Sciatic nerve (tissue), 2 donors: ENCODE results near the gene LRRC3C. TPM values are rescaled to one million over a fixed set of nuclear protein-coding genes. Genes with fewer than 3 reads are reported as not detected.
A peak's percentile ranks its signal among the peaks of the same experiment; 100 is the strongest.
"Not testable (repeated sequence)": the region's sequence is repeated elsewhere in the genome, so short reads cannot be mapped to it uniquely, and the experiment has no call there.

Experiments used
- ATAC-seq: fragments of 200-7000 bp; cut with Tn5 transposase; one replicate; pipeline ENCODE4 v1.9.1; 2020; ENCODE audit warnings: mild to moderate bottlenecking, moderate library complexity
- DNase-seq: peaks from one replicate; pipeline ENCODE4 v3.0.0-alpha.2; 2020; ENCODE audit warnings: low spot score
- intact Hi-C: fragments of 100-400 bp; cut with DNase I; formaldehyde crosslinking; loops from one replicate; pipeline ENCODE4 v1.14.2; 2022
- total RNA-seq: library from RNA; stranded (reverse); fragmentation: NEBNext Ultra II Directional; extraction: Animal tissue kit (Norgen Biotek cat#: 25700); gene quantifications from one replicate; pipeline ENCODE4 v1.2.1, GENCODE V29; 2021
- donor health status: DM: no; HTN: no; CAD: no.
- donor health status: DM: no; HTN: no; CAD: no.

LRRC3C gene
- total RNA-seq, 1 donor from 2014 or later = not detected

- DNase-seq = no peak
- ATAC-seq = no peak
- intact Hi-C loops = no loop called here
Observed at GRCh38 chr17:39943702-39944392, 16.3 kb downstream of the LRRC3C start.

GRCh38 chr17:39944393-39944711 lies 16.8 kb downstream of the LRRC3C start:
- intact Hi-C loops = no loop called here
- ATAC-seq (no peak), DNase-seq (no peak)

GRCh38 chr17:39946551-39947330 lies 19.2 kb downstream of the LRRC3C start:
- intact Hi-C loops = no loop called here
- no peak for ATAC-seq
- no peak for DNase-seq

GRCh38 chr17:39948489-39948828 lies 20.9 kb downstream of the LRRC3C start:
- intact Hi-C loops, DNase-seq, ATAC-seq: not testable (repeated sequence)

GRCh38 chr17:39949028-39949427 lies 21.5 kb downstream of the LRRC3C start:
- ATAC-seq (no peak), DNase-seq (no peak)
- intact Hi-C loops = no loop called here

GRCh38 chr17:39950871-39951348 lies 23.4 kb downstream of the LRRC3C start:
- DNase-seq = no peak
- ATAC-seq = no peak
- intact Hi-C loops = no loop called here

GRCh38 chr17:39951924-39952679 lies 24.6 kb downstream of the LRRC3C start:
- ATAC-seq = no peak
- intact Hi-C loops = loop anchor here (2.0 kb wide), 1 partner anchor 29 kb away; the partner anchor contains the start of gene PSMD3
- DNase-seq = peak; percentile 69

GRCh38 chr17:39952680-39953470 lies 25.3 kb downstream of the LRRC3C start:
- ATAC-seq (peak; percentile 94), DNase-seq (peak; percentile 99)
- intact Hi-C loops = loop anchor here (2.0 kb wide), 1 partner anchor 28 kb away; the partner anchor contains the start of gene PSMD3

GRCh38 chr17:39953471-39953888 lies 25.9 kb downstream of the LRRC3C start:
- intact Hi-C loops = loop anchor here (2.0 kb wide), 1 partner anchor 27 kb away; the partner anchor contains the start of gene PSMD3
- DNase-seq (no peak), ATAC-seq (peak; percentile 0)

GRCh38 chr17:39954876-39955275 lies 27.3 kb downstream of the LRRC3C start:
- intact Hi-C loops = no loop called here
- no peak for DNase-seq
- no peak for ATAC-seq

GRCh38 chr17:39955726-39956225 lies 28.2 kb downstream of the LRRC3C start:
- intact Hi-C loops = no loop called here
- DNase-seq (no peak), ATAC-seq (no peak)

- no peak for DNase-seq
- no peak for ATAC-seq
- intact Hi-C loops = no loop called here
Observed at GRCh38 chr17:39960524-39961041, 33.1 kb downstream of the LRRC3C start.

GRCh38 chr17:39962642-39963220 lies 35.2 kb downstream of the LRRC3C start, which contains the start of gene GSDMA:
GSDMA (plus strand) TSS chr17:39963004; CDS start chr17:39965688, 2,684 bp downstream.
- no peak for ATAC-seq
- intact Hi-C loops = no loop called here

GRCh38 chr17:39963829-39964228 lies 36.3 kb downstream of the LRRC3C start:
- DNase-seq (no peak), ATAC-seq (no peak)
- intact Hi-C loops = no loop called here

More at GRCh38 chr17:39962642-39963220, 35.2 kb downstream of the LRRC3C start, which contains the start of gene GSDMA:
- no peak for DNase-seq

- ATAC-seq (no peak), DNase-seq (no peak)
- intact Hi-C loops = no loop called here
Observed at GRCh38 chr17:39965017-39965699, 37.6 kb downstream of the LRRC3C start.

GRCh38 chr17:39966771-39967170 lies 39.2 kb downstream of the LRRC3C start:
- intact Hi-C loops = no loop called here
- no peak for ATAC-seq
- DNase-seq = no peak

GRCh38 chr17:39968761-39969160 lies 41.2 kb downstream of the LRRC3C start:
- DNase-seq (no peak), ATAC-seq (no peak)
- intact Hi-C loops = no loop called here
